ENCODE measurements around the gene MMP27. TPM values are rescaled to one million over a fixed set of nuclear protein-coding genes. Genes with fewer than 3 reads are reported as not detected.

MMP27 gene
- total RNA-seq, 1 experiment from 2014 or later = not detected

DNA sequence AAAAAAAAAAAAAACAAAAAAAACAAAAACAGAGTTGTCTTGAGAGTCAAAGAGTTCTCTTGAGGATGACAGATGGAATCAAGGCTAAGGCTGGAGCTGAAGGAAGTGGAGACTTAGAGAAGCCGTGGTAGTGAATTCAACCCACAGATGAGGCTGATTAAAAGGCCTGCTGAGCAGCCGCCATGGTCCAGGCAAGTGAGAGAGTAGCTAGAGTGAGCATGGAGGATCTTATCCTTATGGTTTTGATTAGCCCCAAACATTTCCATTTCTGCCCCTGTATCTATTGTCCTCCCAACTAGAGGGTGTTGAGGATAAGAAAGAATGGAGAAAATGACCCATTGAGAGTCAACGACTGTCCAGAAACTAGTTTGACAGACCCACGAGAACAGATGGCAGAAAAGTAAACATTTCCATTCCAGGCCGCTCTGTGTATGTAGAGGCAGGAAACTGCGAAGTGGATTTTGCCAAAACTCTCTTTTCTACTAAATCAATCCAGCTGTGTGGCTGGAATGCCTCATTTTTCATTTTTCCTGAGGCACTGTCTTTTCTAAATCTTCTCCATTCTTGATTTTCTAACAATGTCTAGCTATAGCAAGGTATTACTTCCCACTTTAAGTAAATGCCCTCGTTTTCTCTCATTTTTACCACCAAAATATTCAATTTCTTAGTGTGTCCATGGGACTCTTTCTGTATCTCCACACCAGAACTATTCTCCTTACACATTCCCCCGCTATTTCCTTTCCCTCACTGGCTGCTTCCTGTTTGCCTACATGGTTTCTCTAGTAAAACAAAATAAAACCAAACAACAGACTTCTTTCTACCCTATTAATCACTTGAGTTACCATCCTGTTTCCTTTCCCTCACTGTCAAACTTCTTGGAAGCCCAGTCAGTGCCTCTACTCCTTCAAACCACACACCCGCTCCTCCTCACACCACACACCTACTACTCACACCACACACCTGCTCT, 24.6 kb upstream of the MMP27 start:
- Mint-ChIP-seq H3K4me3 (no peak overlapping the region), H3K27ac (no peak overlapping the region), H3K4me1 (peaks cover 4% of the 10 kb centered on the region), H3K9me3 (no peaks in the 10 kb centered on the region), H3K27me3 (ENCODE audit: low read depth) (no peaks in the 10 kb centered on the region), H3K36me3 (no peaks in the 10 kb centered on the region)
- no peak for ATAC-seq
- ChIA-PET CTCF (no interaction called here), POLR2A (interaction anchor here (0.7 kb wide), 1 partner anchor 7 kb away, joined by 3 read pairs; no protein-coding TSS in a partner anchor)
- no peak for TF ChIP-seq ELF4 (CRISPR knock-in tag; IDR thresholded peaks at IDR 0.05; ENCODE audit: low read depth)
- TF ChIP-seq AFF4 (CRISPR knock-in tag; IDR thresholded peaks at IDR 0.05; ENCODE audit: borderline replicate concordance) = no peak
- TF ChIP-seq KAT7 (CRISPR knock-in tag; IDR thresholded peaks at IDR 0.05; ENCODE audit: borderline replicate concordance) = no peak
- TF ChIP-seq JAZF1 (CRISPR knock-in tag; IDR thresholded peaks at IDR 0.05) = no peak
- TF ChIP-seq OVOL2 (CRISPR knock-in tag; IDR thresholded peaks at IDR 0.05; ENCODE audit: borderline replicate concordance) = no peak
- no peak for TF ChIP-seq GTF2I (CRISPR knock-in tag; conservative IDR thresholded peaks at IDR 0.05)
- TF ChIP-seq, protein P1, sequence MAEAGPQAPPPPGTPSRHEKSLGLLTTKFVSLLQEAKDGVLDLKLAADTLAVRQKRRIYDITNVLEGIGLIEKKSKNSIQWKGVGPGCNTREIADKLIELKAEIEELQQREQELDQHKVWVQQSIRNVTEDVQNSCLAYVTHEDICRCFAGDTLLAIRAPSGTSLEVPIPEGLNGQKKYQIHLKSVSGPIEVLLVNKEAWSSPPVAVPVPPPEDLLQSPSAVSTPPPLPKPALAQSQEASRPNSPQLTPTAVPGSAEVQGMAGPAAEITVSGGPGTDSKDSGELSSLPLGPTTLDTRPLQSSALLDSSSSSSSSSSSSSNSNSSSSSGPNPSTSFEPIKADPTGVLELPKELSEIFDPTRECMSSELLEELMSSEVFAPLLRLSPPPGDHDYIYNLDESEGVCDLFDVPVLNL (CRISPR knock-in tag; IDR thresholded peaks at IDR 0.05; ENCODE audit: borderline replicate concordance, low read depth) = no peak
- no peak for TF ChIP-seq TEAD1 (CRISPR knock-in tag; IDR thresholded peaks at IDR 0.05)
- no peak for TF ChIP-seq ATF1 (CRISPR knock-in tag; IDR thresholded peaks at IDR 0.05)
- TF ChIP-seq, protein P2, sequence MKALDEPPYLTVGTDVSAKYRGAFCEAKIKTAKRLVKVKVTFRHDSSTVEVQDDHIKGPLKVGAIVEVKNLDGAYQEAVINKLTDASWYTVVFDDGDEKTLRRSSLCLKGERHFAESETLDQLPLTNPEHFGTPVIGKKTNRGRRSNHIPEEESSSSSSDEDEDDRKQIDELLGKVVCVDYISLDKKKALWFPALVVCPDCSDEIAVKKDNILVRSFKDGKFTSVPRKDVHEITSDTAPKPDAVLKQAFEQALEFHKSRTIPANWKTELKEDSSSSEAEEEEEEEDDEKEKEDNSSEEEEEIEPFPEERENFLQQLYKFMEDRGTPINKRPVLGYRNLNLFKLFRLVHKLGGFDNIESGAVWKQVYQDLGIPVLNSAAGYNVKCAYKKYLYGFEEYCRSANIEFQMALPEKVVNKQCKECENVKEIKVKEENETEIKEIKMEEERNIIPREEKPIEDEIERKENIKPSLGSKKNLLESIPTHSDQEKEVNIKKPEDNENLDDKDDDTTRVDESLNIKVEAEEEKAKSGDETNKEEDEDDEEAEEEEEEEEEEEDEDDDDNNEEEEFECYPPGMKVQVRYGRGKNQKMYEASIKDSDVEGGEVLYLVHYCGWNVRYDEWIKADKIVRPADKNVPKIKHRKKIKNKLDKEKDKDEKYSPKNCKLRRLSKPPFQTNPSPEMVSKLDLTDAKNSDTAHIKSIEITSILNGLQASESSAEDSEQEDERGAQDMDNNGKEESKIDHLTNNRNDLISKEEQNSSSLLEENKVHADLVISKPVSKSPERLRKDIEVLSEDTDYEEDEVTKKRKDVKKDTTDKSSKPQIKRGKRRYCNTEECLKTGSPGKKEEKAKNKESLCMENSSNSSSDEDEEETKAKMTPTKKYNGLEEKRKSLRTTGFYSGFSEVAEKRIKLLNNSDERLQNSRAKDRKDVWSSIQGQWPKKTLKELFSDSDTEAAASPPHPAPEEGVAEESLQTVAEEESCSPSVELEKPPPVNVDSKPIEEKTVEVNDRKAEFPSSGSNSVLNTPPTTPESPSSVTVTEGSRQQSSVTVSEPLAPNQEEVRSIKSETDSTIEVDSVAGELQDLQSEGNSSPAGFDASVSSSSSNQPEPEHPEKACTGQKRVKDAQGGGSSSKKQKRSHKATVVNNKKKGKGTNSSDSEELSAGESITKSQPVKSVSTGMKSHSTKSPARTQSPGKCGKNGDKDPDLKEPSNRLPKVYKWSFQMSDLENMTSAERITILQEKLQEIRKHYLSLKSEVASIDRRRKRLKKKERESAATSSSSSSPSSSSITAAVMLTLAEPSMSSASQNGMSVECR (CRISPR knock-in tag; IDR thresholded peaks at IDR 0.05; ENCODE audit: borderline replicate concordance) = no peak
- TF ChIP-seq GRHL2 (CRISPR knock-in tag; IDR thresholded peaks at IDR 0.05; ENCODE audit: insufficient replicate concordance, severe bottlenecking) = no peak
- TF ChIP-seq, protein P3, sequence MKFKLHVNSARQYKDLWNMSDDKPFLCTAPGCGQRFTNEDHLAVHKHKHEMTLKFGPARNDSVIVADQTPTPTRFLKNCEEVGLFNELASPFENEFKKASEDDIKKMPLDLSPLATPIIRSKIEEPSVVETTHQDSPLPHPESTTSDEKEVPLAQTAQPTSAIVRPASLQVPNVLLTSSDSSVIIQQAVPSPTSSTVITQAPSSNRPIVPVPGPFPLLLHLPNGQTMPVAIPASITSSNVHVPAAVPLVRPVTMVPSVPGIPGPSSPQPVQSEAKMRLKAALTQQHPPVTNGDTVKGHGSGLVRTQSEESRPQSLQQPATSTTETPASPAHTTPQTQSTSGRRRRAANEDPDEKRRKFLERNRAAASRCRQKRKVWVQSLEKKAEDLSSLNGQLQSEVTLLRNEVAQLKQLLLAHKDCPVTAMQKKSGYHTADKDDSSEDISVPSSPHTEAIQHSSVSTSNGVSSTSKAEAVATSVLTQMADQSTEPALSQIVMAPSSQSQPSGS (CRISPR knock-in tag; IDR thresholded peaks at IDR 0.05; ENCODE audit: borderline replicate concordance, low read depth) = no peak
- no peak for TF ChIP-seq PRRX2 (CRISPR knock-in tag; IDR thresholded peaks at IDR 0.05)
- DNase-seq (ENCODE audit: low spot score) = no peak
